AG04450 (cell line): ENCODE data around the gene JADE2. TPM values are rescaled to one million over a fixed set of nuclear protein-coding genes. Genes with fewer than 3 reads are reported as not detected.

Source experiments
- CTCF ChIA-PET: fragments of 300-600, 350-600 bp; formaldehyde crosslinking; extraction: SDS; loops from one replicate; lab custom pipeline; 2022; ENCODE audit warnings: antibody characterized with exemption, inconsistent platforms; lab: Charles Lee
- POLR2A ChIA-PET: fragments of 350-600 bp; formaldehyde crosslinking; extraction: SDS; loops from one replicate; lab custom pipeline; 2021; ENCODE audit warnings: antibody characterized with exemption, inconsistent platforms; lab: Yijun Ruan, JAX
- DNase-seq: peaks from one replicate; pipeline ENCODE4 v3.0.0-alpha.2; 2011; ENCODE audit warnings: low read depth, low spot score
- H3K27ac ChIP-seq: one replicate; pipeline ENCODE4 v1.5.1; 2012; ENCODE audit warnings: low read depth, low read length, control low read depth
- H3K27me3 ChIP-seq: one replicate; pipeline ENCODE4 v1.6.0; 2012; ENCODE audit warnings: low read length; ENCODE audit not compliant: control insufficient read depth, insufficient read depth
- H3K4me3 ChIP-seq: 2 replicates; pipeline ENCODE4 v1.5.1; 2011; ENCODE audit warnings: mild to moderate bottlenecking, low read depth, low read length, control low read depth
- H3K9me3 ChIP-seq: 2 replicates; pipeline ENCODE4 v1.5.1; 2012; ENCODE audit warnings: low read length; ENCODE audit not compliant: control insufficient read depth, insufficient read depth
- polyA plus RNA-seq: library from polyadenylated mRNA; depleted of rRNA; stranded (reverse); fragments of >200 nt; gene quantifications from 2 replicates; pipeline ENCODE4 v1.2.3, GENCODE V29; 2011
- TF ChIP-seq, protein P1 (sequence below): IDR thresholded peaks from 2 replicates; pipeline ENCODE4 v1.5.1; 2011; ENCODE audit warnings: low read depth, low read length, control low read depth, inconsistent platforms

Gene JADE2
- polyA plus RNA-seq, 1 experiment: 13.2 TPM

DNA sequence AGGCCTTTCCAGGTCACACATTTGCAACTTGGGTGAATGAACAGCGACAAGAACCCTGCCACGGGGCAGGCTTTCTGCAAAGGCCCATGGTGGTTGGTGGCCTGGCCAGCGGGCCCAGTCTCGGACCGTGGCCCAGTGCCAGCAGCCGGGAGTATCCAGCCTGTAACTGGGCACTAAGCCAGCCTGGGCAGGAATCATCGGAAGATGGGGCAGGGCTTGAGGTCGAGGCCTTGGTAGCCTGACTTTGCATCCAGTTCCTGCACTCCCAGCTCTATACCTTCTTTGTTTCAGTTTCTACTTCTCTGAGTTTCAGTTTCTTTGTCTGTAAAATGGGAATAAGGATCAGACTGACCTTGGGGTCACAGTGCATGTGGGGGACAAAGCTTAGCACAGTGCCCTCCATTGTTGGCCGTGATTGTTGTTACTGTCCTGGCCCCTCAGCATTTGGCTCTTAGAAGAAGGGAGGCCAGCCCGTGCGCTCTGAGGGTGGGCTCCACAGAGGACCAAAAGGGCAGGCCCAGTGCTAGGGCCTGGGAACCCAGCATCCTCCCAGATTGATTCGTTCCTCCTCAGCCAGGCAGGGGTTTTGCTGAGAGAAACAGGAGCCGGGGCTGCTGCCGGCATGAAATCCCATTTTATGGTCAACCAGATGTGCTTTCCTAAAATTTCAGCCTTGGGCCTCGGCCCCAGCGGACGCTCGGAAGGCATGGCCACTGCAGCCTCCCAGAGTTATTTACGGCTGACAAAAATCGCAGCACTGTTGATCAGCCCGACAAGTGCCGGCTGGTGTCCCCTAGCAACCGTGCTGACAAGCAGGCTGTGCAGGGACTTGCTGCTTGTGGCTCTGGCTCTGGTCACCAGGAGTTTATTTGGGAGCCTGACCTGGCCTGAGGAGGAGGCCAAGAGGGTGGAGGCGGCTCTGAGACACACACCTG, 43.6 kb downstream of the JADE2 start:
- H3K27me3 ChIP-seq: no peaks in the 10 kb centered on the region
- no peak for DNase-seq
- no peaks in the 10 kb centered on the region; the same call in 1 of the 2 replicates for H3K9me3 ChIP-seq
- TF ChIP-seq, protein P1, sequence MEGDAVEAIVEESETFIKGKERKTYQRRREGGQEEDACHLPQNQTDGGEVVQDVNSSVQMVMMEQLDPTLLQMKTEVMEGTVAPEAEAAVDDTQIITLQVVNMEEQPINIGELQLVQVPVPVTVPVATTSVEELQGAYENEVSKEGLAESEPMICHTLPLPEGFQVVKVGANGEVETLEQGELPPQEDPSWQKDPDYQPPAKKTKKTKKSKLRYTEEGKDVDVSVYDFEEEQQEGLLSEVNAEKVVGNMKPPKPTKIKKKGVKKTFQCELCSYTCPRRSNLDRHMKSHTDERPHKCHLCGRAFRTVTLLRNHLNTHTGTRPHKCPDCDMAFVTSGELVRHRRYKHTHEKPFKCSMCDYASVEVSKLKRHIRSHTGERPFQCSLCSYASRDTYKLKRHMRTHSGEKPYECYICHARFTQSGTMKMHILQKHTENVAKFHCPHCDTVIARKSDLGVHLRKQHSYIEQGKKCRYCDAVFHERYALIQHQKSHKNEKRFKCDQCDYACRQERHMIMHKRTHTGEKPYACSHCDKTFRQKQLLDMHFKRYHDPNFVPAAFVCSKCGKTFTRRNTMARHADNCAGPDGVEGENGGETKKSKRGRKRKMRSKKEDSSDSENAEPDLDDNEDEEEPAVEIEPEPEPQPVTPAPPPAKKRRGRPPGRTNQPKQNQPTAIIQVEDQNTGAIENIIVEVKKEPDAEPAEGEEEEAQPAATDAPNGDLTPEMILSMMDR: no peak
- POLR2A ChIA-PET: no interaction called here
- H3K4me3 ChIP-seq: no peak overlapping the region
- CTCF ChIA-PET: interaction anchor here (1.0 to 1.8 kb wide), 2 partner anchors 9 to 18 kb away, joined by 4 to 12 read pairs; no protein-coding TSS in a partner anchor
- peak overlapping the region; percentile 65 for H3K27ac ChIP-seq

DNA sequence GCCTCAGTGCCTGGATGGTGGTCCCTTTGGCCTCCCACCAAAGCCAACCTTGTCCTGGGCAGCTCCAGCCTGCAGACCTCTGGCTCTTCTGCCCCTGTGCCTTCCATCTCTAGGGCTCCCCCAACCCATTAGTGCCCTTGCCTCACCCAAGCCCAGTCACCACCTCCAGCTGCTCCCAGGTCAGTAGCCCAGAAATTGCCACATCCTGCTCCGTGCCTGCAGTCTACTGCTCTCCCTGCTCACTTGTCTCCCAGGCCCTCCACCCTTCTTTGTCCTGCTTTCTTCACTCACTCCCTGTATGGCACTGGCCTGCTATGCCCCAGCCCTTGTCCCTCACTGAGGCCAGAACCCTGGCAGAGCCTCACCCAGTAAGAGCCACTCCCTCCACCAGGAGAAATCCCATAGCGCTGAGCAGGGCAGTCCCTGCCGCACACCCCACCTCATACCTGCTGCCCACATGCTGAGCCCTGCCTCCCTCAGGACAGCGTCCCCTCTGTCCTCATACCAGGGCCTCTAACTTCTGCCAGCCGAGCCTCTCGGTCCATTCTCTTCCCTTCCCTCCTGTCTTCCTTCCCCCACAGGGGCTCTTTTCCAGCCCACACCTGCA, 44.4 kb downstream of the JADE2 start:
- Histone ChIP-seq H3K9me3 (no peaks in the 10 kb centered on the region; the same call in 1 of the 2 replicates), H3K4me3 (no peak overlapping the region), H3K27me3 (no peaks in the 10 kb centered on the region), H3K27ac (no peak overlapping the region)
- DNase-seq: no peak
- CTCF ChIA-PET: no interaction called here
- TF ChIP-seq, protein P1: no peak
- POLR2A ChIA-PET: no interaction called here

DNA sequence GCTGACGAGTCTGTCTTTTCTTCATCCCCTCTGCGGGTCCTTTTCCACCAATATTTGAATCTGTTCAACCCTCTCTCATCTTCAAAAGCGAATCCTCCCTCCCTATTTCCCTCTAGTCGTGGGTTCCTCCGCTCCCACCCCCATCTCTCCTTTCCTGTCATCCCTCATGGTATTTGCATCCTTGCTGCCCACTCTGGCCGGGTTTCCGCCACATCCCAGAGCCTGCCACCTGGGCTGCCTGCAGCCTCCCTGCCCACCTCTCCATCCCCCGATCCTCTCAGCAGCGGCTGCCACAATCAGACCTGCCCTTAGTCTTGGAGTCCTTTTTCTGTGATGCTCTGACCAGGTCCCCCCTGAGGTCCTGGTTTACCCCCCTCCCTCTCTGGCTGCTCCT, 44.9 kb downstream of the JADE2 start:
- ChIA-PET POLR2A (no interaction called here), CTCF (interaction anchor here (1.2 kb wide), 1 partner anchor 17 kb away, joined by 4 read pairs; no protein-coding TSS in a partner anchor)
- TF ChIP-seq, protein P1: no peak

DNA sequence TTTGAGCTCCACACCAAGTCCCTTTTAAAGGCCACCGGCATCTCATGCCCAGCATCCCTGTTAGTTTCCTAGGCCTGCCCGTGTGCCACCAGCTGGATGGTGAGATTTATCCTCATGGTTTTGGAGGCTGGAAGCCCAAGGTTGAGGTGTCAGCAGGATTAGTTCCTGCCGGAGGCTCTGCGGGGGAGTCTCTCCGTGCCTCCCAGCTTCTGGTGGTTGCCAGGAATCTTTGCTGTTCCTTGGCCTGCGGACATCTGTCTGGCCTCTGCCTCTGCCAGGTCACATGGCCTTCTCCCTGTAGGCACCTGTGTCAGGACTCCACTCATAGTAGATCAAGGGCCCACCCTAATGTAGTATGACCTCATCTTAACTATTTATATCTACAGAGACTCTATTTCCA, 45.4 kb downstream of the JADE2 start:
- no peak for DNase-seq
- Histone ChIP-seq H3K4me3 (no peak overlapping the region), H3K27ac (no peak overlapping the region), H3K9me3 (no peaks in the 10 kb centered on the region; the same call in 1 of the 2 replicates), H3K27me3 (no peaks in the 10 kb centered on the region)
- ChIA-PET POLR2A (no interaction called here), CTCF (interaction anchor here (0.6 to 1.2 kb wide), 2 partner anchors 16 to 160 kb away, joined by 3 to 4 read pairs; no protein-coding TSS in a partner anchor)
- TF ChIP-seq, protein P1: no peak

More for the DNA sequence above, 44.9 kb downstream of the JADE2 start:
- Histone ChIP-seq H3K4me3 (no peak overlapping the region), H3K27me3 (no peaks in the 10 kb centered on the region), H3K9me3 (no peaks in the 10 kb centered on the region; the same call in 1 of the 2 replicates), H3K27ac (no peak overlapping the region)
- no peak for DNase-seq
